Activated CD8-positive, alpha-beta memory T cell treated with anti-CD3 and anti-CD28 coated beads for 36 hours (primary cell): ENCODE data around the gene ARHGAP42. TPM values are rescaled to one million over a fixed set of nuclear protein-coding genes. Genes with fewer than 3 reads are reported as not detected.
"Not testable (repeated sequence)": the region's sequence is repeated elsewhere in the genome, so short reads cannot be mapped to it uniquely, and the experiment has no call there.

ENCODE experiments used
- CTCF ChIA-PET: fragments of 350-600 bp; sonication (Branson Sonifier 250); formaldehyde crosslinking; loops from one replicate; lab custom pipeline; 2021; ENCODE audit warnings: antibody characterized with exemption; lab: Charles Lee
- POLR2A ChIA-PET: fragments of 350-600 bp; sonication (Branson Sonifier 250); formaldehyde crosslinking; loops from one replicate; lab custom pipeline; 2021; ENCODE audit warnings: antibody characterized with exemption; lab: Charles Lee
- total RNA-seq, 2 experiments: library from RNA; stranded (reverse); gene quantifications; one replicate each; pipeline ENCODE4 v1.2.3, GENCODE V29; 2021

The ARHGAP42 gene
- total RNA-seq, 2 experiments from 2014 or later: 0.34 to 0.44 TPM

DNA sequence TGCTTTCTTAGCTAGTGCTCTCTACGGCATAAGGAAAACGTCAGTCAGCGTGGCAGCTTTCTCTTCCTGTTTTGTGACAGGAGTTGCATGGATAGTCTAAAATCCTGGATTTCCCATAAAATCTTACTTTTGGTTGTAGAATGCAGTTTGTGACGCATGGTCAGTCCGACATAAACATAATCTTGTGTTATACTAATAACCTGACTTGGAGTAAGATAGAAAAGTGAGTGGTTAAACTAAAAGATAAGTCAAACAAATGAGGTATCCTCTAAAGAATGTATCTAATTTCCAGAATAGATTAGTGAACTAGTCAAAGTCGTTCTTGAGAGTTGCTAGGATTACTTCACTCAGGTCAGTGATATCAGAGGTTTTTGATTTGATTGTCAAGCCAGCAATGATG lies 285.0 kb downstream of the ARHGAP42 start:
- POLR2A ChIA-PET: no interaction called here
- CTCF ChIA-PET: no interaction called here

DNA sequence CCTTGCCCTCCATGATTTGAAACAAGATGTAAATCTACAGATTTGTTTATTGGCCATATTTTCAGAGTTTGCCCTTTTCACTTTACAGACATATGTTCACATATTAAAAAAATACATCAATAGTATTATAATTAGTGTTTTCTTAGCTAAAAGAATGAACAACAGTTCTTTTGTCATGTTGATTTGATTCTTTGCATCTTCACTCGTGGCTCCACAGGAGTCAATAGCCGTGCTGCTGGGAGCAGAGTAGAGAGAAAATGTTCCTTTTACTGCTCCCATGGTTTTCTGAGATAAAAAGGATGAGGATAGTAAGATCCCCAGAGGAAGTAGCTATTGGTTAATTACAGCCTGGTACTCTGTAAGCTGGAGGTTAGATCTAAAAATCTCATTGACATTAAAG lies 291.4 kb downstream of the ARHGAP42 start:
- POLR2A ChIA-PET: no interaction called here

DNA sequence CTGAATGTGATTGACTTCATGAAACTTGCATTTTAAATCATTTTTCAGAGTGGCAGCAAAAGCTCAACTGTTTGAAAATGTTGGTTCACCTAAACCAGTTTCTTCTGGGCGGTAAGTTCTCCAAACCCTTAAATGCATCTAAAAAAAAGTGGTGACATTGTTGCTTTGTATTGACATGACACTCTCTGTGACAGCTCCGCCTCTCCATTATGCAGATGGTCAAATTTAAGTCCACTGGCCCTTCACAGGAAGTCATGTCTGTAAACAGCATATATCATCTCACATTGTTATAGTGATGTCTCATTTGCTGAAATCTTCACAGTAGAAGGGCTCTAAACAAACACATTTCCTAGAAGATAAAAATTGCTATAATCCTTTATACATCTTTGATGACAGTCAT lies 291.9 kb downstream of the ARHGAP42 start:
- CTCF ChIA-PET: no interaction called here
- POLR2A ChIA-PET: no interaction called here

More for the DNA sequence above, 291.4 kb downstream of the ARHGAP42 start:
- CTCF ChIA-PET: no interaction called here

DNA sequence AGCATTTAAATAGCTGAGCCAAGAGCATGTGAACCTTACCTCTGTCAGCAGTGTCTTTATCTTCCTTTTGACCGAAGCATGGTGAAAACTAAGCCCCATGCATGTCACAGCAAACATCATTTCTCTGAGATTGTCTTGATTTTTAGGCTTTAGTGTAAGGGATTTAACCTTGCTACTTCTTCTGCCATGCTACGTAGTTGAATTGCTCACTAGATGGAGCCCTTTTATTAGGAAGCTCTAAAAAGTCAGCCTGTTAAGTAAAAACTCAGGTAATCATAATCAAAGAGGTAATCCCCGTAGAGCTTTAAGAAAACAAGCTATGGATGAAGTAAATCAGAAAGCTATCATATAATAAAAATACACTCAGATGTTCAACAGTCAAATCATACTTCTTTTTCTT lies 293.1 kb downstream of the ARHGAP42 start:
- CTCF ChIA-PET: no interaction called here
- POLR2A ChIA-PET: no interaction called here

DNA sequence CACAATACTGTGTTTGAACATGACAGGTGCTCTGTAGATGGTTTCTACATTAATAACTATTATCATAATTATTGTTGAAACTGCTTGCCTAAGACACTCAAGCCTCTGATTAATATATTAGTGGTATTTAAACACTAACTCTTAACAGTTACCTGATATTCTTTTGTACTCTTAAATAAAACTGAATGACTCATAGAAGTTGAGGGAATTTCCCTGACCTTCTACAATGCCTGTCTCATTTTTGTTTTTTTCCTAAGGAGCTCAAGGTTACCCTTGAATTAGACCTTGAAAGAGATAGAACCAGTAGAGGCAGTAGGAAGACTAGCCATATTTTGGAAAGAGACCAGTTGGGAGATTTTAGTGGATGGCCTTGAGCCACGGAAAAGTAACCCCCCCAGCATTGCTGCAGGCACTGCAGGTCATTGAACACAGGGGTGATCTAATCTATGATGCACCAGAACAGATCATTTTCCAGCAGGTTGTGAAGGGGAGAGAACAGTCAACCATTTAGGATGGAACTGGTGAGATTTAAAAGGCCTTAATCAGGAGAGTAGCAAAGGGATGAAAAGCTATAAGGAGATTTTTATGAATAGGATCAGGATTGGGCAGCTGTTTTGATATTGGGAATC lies 294.2 kb downstream of the ARHGAP42 start:
- POLR2A ChIA-PET: no interaction called here
- CTCF ChIA-PET: interaction anchor here (0.6 kb wide), 1 partner anchor 155 kb away, joined by 4 read pairs; no protein-coding TSS in a partner anchor

DNA sequence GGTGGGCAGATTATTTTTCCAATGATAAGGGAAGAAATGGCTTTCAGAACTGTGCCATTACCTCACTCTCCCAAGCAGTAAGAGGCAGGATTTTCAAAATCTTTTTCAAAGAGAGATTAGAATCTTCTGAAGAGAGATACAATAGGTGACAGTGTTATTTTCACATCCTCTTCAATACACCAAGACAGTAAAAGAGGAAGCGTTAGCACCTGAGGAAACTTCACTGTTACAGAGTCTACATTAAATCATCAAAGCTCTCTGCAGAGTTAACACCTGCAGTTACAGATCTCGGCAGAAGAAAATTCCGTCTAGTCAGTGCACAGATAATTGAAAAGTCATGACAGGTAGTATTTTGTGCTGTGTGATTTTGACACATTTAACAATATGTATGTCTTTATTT lies 297.6 kb downstream of the ARHGAP42 start:
- CTCF ChIA-PET: no interaction called here
- POLR2A ChIA-PET: no interaction called here

DNA sequence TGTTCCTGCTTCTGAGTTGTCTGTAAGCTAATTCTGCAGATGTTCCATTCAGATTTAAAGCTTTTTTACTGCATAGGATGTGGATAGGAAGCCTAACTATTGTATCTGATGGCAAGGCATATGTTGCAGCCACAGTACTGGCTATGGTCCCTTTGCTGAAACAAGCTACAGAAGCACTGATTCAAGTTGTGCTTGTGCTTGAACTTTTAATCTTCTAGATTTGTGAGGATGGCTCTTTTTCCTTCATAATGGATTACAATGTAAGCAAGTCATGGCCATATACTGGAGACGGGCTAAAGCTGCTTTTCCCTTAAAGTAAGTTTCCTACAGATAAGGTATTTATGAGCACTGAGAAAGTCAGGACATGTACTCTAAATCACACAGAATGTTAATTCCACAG lies 303.8 kb downstream of the ARHGAP42 start:
- CTCF ChIA-PET: no interaction called here
- POLR2A ChIA-PET: no interaction called here

DNA sequence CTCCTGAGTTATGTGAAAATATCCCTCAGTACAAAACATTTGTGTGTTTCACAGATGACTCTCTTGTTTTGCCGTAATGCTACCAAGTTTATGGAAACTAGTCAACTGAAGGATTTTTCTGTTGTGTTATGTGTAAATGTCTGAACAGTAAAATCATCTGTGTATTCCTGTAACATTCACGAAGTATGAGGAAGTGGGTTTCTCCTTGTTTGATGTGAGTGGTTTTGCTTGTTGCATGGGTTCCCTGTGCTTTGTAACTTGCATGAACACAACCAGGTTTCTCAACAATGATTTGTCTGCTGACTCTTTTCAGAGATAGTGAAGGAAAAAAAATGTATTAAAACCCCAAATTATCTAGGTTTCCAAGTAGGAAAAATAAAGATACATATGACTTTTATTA lies 304.5 kb downstream of the ARHGAP42 start:
- POLR2A ChIA-PET: no interaction called here
- CTCF ChIA-PET: no interaction called here

DNA sequence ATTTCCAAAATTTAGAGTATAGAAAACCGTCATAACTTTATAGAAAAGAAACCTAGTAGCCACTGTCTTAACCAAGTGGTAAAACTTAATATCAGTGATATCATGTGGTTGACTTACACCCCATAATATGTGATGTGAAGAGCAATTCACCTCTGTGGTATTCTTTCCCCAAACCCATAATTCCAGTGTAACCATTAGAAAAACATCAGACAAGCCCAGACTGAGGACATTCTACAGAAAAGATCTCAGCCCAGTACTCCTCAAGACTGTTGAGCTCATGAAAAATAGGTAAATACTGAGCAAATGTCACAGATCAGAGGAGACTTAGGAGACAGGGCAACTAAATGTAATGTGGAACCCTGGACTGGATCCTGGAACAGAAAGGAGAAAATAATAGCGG lies 307.9 kb downstream of the ARHGAP42 start:
- CTCF ChIA-PET: no interaction called here
- POLR2A ChIA-PET: no interaction called here

DNA sequence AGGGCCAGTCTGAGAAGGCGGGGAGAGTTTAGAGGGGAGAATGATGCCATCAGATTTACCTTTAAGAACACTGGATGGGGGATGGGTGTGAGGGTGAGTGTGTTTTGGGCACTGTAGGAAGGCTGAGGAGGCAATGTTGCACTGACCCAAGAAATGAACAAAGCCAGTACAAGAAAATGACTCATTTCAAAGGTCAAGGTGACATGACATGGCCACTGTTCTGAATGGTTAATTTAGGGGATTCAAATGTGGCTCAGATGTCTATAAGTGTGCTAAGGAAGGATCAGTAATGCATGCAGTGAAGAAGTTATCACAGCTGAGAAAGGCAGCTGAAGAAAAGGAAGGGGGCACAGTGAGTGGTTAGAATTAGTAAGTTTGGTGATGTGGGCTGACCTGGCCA lies 312.7 kb downstream of the ARHGAP42 start:
- CTCF ChIA-PET: no interaction called here
- POLR2A ChIA-PET: no interaction called here

DNA sequence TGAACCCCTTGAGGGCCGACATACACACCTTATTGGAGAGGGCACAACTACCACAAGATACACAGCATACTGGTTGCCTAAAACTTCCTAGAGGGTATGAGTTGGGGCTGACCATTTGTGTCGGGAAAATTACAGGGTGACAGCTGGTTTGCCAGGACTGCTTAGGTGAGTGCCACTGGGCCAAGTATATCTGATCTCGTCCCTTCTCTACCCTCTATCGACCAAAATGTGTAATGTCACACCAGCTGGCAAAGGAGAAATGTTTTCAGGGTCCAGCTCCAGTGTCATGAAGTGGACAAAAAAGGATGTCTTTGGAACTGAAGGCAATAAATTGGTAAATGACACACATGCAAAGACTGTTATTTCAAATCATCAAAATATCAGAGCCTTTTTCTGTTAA lies 316.4 kb downstream of the ARHGAP42 start:
- ChIA-PET CTCF (no interaction called here), POLR2A (no interaction called here)

DNA sequence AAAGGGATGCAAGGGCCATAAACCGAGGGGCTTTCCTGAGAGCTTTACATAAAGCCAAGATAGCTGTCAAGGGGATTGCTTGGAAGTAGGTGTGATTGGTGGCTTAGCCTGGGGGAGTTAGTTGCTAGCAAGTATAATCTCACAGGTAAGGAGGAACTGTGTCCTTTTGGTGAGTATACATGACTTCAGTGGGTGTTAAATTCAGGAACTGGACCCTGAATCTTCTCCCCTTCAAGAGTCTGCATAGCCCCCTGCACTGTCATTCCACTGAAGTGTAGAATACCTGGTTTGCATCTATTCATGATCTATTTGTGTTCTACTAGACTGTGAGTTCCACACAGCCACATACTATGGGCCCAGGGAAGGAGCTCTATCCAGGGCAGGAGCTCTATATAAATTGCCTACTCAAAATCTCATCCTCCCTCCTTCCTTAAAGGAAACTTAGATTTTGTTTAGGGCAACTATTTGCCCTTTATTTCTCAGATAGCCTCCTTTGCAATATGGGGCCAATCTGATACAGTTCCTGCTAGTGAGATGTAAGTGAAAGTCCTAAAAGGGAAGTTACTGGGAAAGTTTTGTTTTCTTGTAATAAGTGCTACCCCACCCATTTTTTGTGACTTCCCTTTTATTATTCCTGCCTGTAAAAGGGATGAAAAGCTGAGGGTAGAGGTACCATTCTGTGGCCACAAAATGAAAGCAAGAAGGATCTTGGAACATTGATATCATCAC lies 322.0 kb downstream of the ARHGAP42 start:
- POLR2A ChIA-PET: no interaction called here
- CTCF ChIA-PET: no interaction called here

DNA sequence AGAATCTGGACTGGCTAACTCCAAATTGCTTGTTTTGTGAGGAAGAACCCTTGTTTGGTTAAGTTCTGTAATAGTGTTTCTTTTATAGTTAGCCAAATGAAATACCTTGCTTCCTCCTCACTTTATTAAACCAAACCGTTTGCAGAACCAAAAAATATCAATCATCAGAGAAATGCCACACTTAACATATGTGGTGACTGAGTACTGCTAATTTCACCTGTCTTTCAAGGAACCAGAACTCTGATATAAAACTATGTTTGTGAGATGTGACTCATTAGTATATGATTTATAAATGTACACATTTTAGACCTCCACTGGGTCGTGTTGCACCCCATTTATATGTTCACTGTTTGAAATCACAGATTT lies 322.6 kb downstream of the ARHGAP42 start:
- POLR2A ChIA-PET: no interaction called here
- CTCF ChIA-PET: no interaction called here

DNA sequence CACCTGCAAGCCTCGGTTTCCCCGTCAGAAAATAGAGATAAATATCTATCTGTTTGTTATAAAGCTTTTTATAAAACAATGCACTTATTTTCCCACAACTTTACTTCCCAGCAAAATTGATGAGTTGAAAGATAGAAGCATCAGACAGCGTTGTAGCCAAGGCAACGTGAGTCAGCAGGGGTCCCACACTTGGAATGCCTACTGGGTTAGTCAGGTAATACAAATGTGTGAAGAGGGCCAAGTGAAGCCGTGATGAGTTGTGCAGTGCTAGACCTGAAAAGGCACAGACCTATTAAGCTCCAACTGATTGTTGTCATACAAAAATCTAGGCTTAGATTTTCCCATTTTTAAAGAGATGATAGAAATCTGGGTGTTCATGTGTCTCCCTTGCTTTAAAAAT lies 323.8 kb downstream of the ARHGAP42 start:
- POLR2A ChIA-PET: no interaction called here
- CTCF ChIA-PET: no interaction called here

DNA sequence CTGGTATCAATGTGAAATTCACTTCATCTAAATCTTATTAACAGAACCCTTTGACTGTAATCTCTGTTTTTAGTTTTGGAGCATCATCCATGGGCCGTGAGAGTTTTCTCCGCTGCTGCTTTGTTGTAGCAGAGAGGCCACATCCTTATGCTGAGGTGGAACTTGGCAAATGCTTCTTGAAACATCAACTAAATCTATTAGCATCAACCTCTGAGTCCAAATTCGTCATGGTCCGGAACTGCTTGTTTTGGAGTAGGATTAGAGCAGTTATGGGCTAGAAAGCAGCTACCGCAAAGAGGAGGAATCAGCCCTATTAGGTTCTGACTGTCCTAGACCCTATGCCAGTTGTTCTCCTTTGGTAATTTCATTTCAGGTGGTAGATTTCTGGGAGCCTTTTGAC lies 324.8 kb downstream of the ARHGAP42 start:
- CTCF ChIA-PET: no interaction called here
- POLR2A ChIA-PET: no interaction called here

DNA sequence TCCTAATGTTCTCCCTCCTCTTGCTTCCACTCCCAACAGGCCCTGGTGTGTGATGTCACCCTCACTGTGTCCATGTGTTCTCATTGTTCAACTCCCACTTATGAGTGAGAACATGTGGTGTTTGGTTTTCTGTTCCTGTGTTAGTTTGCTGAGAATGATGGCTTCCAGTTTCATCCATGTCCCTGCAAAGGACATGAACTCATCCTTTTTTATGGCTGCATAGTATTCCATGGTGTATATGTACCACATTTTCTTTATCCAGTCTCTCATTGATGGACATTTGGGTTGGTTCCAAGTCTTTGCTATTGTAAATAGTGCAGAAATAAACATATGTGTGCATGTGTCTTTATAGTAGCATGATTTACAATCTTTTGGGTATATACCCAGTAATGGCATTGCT lies 326.6 kb downstream of the ARHGAP42 start:
- CTCF ChIA-PET, POLR2A ChIA-PET: not testable (repeated sequence)

DNA sequence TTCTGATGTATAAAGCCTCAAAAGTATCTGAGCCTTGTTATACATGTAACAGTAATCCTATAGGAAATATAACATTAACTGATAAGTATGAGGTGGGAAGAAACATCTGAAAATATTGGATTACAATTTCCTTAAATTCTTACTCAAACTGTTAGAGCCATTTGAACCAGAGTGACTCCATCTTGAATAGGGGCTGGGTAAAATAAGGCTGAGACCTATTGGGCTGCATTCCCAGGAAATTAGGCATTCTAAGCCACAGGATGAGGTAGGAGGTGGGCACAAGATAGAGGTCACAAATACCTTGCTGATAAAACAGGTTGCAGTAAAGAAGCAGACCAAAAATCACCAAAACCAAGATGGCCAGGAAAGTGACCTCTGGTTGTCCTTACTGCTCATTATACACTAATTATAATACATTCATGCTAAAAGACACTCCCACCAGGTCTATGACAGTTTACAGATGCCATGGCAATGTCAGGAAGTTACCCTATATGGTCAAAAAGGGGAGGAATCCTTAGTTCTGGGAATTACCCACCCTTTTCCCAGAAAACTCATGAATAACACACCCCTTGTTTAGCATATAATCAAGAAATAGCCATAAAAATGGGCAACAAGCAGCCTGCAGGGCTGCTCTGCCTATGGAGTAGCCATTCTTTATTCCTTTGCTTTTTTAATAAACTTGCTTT lies 327.7 kb downstream of the ARHGAP42 start:
- ChIA-PET POLR2A (no interaction called here), CTCF (no interaction called here)

DNA sequence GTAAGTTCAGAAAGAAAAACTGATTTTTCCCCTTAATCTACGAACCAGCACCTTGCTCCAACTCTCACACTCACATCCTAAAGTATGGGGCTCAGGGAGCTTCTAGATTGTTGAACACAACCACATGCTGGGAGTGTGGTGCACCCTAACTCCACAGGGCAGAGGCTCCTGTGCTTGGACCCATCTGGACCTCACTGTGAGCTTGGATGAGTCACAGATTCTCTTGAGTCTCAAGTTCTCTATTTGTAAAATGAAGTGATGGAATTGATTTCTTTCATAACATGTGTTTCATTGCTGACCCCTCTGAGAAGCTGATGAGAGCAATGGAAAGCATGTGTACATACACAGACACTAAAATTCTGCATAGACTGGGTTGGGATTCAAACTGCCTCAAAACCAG lies 332.8 kb downstream of the ARHGAP42 start:
- POLR2A ChIA-PET: no interaction called here

DNA sequence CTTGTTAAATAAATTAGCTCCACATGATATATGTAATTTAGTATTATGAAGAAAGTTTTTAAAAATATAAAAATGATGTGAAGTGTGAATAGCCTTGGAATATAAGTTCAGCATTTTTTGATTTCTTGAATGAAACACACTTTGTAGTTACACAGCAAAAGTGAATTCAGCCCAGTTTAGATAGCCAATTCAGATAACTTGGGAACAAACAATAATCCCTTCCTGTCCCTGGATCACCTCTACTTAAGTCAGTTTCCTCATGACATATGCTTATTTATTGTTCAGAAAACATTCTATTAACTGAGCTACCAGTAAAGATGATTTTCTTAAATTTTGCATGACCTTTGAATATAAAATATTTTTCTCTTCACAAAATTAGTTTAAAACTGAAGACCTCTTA lies 335.2 kb downstream of the ARHGAP42 start:
- ChIA-PET CTCF (no interaction called here), POLR2A (no interaction called here)

More for the DNA sequence above, 332.8 kb downstream of the ARHGAP42 start:
- CTCF ChIA-PET: no interaction called here

DNA sequence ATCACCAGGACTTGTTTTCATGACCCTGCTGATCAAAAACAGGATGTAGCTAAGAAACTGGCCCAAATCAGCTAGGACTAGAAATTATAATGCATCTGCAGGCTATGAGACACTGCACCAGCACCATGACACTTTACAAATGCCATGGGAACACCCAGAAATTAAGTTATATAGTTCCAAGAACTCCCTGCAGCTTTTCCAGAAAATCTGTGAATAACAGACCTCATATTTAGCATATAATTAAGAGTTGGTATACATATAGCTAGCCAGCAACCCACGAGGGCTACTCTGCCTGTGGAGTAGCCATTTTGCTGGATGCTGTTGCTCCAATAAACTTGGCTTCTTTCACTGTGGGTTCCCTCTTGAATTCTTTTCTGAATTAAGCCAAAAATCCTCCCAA lies 341.6 kb downstream of the ARHGAP42 start:
- ChIA-PET CTCF (no interaction called here), POLR2A (no interaction called here)

DNA sequence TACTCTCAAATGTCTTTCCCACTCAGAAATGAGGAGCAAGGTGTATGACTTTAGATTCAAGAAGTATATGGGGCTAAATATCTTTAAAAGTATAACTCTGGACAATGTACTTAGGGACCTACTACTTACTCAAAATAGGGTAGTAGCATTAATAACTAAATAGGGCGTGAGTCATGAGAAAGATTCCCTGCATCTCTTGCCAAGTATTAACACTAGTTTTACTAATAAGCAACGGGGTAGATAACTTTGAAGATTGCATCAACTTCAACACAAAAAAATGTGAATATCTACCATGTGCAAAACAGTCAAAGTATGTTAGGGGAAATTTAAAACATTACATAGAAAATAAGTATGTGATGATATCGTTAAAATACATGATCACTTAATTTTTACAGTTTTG lies 342.9 kb downstream of the ARHGAP42 start:
- ChIA-PET POLR2A (no interaction called here), CTCF (no interaction called here)
